Effector CD4-positive, alpha-beta T cell (primary cell): ENCODE results near the gene DNAJC16.
A peak's percentile ranks its signal among the peaks of the same experiment; 100 is the strongest.

Experiments used
- DNase-seq: peaks from one replicate; pipeline ENCODE4 v3.0.0-alpha.2; 2020

The DNAJC16 gene

DNA sequence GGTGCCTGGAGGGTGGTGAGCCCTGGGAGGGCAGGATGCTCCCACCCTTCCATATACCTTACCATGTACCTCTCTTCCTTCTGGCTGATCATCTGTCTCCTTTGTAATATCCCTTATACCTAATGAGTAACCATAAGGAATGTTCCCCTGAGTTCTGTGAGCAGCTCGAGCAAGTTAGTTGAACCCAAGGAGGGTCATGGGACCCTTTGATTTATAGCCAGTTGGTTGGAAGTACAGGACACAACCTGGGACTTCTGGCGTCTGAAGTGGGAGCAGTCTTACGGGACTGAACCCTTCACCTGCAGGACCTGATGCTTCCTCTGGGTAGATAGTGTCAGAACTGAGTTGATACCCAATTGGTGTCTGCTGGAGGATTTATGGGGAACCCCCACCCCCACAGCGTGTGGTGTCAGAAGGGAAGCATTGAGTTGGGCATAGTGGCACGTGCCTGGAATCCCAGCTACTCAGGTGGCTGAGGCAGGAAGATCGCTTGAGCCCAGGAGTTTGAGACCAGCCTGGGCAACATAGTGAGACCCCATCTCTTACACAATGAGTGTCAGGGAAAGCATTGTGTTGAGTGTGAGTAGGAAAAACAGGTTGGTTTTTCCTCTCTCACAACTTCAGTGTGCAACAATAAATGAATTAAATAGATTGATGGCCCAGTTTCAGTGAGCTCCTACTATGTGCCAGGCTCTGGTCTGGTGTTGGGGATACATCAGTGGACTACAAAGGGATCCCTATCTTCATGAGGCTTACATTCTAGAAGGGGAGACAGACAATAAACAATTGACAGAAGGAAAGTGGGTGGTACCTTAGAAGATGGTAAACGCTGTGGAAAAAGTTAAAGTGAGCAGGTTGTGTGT is 16.0 kb downstream of the DNAJC16 start:
- no peak for DNase-seq

- no peak for DNase-seq
Observed at GRCh38 chr1:15543251-15543588, 16.6 kb downstream of the DNAJC16 start.

DNA sequence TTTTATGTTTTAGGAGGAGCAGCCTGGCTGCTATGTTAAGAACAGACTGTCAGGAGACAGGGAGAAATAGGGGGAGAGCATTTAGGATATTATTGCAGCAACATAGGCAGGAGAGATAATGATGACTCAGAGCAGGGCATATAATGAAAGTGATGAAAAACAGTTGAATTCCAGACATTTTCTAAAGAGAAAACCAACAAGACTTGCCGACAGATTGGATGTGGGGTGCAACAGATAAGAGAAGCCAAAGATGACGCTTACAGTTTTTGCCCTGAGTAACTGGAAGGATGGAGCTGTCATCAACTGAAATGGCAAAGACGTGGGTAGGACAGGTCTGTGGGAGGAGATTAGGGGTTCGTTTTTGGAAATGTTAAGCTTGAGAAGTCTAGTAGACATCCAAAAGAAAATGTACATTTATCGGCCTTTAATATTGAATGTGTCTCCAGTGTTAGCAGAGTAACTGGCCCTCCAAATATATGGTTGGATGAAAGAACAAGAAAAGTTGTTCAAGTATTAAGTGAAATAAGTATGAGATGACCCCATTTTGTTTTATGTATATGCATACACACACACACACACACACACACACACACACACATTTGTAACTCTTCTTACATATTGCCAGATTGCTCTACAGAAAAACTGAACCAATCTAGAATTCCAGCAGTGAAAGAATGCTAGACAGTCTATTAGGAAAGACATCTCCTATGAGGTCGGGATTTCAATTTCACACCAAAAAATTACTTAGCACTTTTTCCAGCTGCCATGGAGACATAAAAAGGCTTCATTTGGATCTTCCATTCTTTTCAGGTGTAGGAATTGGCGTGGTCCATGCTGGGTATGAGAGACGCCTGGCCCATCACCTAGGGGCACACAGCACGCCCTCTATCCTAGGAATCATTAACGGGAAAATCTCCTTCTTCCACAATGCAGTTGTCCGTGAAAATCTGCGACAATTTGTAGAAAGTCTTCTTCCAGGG is 17.2 kb downstream of the DNAJC16 start:
- no peak for DNase-seq

- no peak for DNase-seq
Observed at GRCh38 chr1:15546641-15547040, 20.0 kb downstream of the DNAJC16 start.

DNA sequence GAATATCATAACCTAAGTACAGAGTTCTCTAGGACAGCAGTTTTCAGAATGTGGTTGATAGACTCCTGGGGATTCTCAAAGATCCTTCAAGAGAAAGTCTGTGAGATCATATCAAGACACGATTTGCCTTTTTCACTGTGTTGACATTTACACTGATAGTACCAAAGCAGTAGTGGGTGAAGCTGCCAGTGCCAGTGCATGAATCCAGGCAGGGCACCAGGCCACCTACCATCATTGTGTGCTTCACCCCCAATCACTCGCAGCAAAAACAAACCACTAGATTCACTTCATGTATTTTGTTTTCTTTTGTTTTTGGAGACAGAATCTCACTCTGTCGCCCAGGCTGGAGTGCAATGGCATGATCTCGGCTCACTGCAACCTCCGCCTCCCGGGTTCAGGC is 23.9 kb downstream of the DNAJC16 start:
- DNase-seq = no peak

DNA sequence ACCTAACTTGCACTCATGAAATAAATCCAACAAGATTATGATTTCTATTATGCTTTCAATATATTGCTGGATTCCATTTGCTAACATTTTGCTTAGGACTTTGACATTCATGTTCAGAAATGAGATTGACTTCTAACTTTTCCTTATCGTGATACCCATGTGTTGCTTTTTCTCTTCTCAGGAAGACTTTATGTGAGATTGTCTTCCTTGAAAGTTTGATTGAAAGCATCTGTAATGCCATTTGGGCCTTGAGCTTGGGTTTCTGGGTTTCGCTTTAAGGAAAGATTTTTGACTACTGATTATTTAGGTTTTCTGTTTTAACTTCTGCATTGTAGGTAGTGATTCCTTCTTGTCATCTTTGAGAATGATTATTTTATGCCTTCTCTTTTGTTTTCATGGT is 30.4 kb downstream of the DNAJC16 start:
- DNase-seq = no peak

DNA sequence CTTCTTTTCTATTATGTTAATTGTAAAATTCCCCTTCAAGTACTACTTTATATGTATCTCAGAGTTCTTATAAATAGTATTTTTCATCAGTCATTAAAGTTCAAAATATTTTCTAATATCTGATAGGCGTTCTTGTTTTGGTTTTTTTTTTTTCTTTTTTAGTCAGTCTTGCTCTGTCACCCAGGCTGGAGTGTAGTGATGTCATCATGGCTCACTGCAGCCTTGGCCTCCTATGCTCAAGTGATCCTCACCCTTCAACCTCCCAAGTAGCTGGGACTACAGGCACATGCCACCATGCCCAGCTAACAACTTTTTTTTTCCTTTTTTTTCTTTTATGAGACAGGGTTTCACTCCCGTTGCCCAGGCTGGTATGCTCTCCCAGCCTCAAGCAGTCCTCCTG is 30.9 kb downstream of the DNAJC16 start:
- DNase-seq = no peak

- no peak for DNase-seq
Observed at GRCh38 chr1:15558516-15558915, 31.9 kb downstream of the DNAJC16 start.

GRCh38 chr1:15559189-15559810 is 32.7 kb downstream of the DNAJC16 start:
- DNase-seq = no peak

DNA sequence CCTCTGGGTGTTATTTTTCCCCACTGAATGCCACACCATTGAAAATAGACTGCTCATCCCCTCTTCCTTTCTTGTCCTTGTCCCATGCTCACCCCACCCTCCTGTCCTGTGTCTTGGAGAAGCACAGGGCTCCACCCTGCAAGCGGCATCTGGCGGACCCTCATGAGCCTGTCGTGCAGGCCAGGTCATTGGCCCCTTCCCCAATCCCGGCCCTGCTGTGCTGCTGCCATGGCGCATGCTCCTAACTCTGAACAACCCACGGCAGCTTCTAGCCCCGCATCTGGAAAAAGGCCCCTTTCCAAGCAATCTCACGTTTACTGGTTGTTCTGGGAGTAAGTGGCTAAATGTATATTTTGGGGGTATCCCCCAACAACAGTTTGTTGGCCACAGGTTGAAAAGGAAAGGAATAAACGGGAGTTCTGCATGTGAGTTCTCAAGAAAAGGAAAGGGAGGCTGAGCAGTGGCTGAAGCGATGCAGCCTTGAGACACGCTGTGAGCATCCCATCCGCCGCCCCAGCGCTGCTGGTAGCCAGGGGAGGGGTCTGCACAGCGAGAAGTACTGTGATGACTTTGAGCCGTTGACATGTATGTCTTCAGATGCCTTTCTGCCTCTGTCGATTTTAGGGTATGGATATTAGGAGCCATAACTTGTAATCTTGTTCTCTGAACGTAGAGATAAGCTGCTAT is 41.9 kb downstream of the DNAJC16 start:
- no peak for DNase-seq

- DNase-seq = no peak
Observed at GRCh38 chr1:15570861-15571260, 44.2 kb downstream of the DNAJC16 start.

GRCh38 chr1:15571266-15571665 is 44.6 kb downstream of the DNAJC16 start:
- DNase-seq = no peak

DNA sequence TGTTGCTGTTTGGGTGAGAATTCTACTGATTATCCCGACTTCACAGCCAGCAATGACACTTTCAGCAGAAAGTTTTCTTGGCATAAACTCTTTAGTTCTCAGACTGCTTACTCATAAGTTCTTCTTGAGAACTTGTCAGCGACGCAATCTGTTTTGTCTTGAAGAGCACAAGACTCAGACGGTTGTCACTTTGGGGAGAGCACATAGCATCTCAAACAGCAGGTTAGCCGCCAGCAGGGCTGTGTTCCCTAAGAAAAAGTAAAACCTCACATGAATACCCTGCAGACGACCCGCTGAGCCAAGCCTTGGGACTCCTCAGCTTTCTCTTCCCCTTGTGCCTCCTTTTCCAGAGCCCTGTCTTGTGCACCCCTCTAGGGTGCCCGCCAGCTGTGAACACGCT is 46.8 kb downstream of the DNAJC16 start:
- no peak for DNase-seq

DNA sequence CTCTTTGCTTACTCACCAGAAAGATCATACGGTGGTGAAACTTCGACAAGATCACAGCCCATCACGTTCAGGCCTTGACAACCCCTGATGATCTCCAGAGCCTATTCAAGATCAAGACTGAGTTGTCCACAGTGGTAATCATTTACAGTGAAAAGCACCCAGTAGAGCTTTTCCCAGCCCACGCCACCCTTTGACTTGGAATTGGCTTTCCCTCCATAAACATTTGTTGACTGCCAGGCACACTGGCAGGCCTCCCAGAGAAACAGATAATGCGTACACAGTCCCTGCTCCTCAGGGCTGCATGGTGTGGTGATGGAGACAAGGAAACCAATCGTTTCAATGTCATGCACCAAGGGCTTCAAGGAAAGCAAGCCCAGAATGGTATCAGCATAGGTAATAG is 48.1 kb downstream of the DNAJC16 start:
- no peak for DNase-seq

GRCh38 chr1:15575549-15576150 is 49.0 kb downstream of the DNAJC16 start:
- no peak for DNase-seq

DNA sequence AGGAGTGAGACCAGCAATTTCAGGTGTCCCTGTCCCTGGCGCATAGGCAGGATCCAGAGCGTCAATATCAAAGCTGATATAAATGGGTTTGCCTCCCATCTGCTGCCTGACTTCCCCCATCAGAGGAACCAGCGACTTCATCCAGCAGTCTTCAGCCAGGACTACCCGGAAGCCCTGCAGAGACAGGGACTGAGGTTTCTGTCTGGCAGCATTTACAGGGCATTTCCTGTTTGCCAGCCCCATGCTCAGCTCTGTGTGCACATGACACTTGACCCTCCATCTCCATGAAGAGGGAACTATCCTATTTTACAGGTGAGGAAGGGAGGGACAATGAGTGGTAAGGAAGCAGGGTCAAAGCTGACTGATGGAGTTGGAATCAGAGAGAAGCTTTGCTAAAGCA is 51.0 kb downstream of the DNAJC16 start:
- DNase-seq = no peak

DNA sequence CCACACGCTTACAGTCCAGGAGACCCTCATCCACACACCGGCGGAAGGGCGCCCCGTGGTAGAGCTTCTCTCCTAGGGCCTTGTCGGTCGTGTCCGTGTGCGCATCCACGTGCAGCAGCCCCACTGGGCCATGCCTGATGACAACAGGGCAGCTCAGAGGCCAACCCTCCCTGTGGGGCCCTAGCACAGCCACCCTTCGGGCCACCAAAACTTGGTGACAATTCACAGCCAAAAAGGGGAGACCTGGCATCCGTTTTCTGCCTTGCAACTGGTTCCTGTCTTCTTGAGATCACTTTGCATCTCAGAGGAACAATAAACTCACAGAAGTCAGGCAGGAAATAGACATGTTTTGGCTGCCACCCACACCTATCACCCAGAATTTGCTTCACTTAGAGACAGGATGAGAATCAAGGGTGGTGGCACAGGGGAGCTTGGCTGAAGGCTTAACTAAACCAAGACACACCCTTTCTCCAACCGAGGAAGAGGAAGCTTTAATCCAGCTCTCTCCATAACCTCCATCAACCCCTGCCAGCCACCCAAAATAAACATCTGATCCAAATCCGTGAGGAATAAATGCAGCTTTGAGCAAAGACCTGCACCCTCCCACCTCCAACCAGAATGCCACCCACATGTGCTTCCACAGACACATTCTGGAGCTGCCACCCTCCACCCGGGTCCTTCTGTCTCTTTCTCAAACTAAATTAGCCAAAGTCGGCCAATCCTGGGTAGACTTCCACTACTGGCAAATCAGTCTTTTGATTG is 52.5 kb downstream of the DNAJC16 start:
- DNase-seq = no peak

DNA sequence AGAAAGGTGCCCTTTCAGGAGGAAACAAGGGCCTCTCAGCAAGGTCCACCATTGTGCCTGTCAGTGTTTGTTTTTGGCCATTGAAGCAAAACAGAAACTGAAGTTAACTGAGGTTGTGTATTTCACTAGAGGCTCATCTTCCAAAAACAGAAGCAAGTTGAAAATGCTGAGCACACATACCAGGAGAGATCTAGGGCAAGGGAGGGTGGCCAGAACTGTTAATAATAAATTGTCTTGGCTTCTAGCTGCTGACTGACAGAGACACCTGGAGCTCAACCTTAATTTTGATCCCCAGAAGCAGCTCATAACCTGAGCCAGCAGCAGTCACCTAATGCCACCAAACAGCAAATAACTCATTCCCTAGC is 53.0 kb downstream of the DNAJC16 start:
- DNase-seq = no peak

GRCh38 chr1:15583016-15583706 is 56.5 kb downstream of the DNAJC16 start:
- no peak for DNase-seq

GRCh38 chr1:15584489-15585363 is 58.1 kb downstream of the DNAJC16 start, which contains the start of gene AGMAT:
TSS of gene AGMAT (minus strand) at chr1:15585051. CDS start at chr1:15584967, 84 bp downstream.
- DNase-seq = peak; percentile 19
